RKO (cell line): ENCODE data around the gene CUX1.
A peak's percentile ranks its signal among the peaks of the same experiment; 100 is the strongest.
"Not testable (repeated sequence)": the region's sequence is repeated elsewhere in the genome, so short reads cannot be mapped to it uniquely, and the experiment has no call there.

Source experiments
- DNase-seq: peaks from one replicate; pipeline ENCODE4 v3.0.0-alpha.2; 2016; ENCODE audit warnings: low spot score

The CUX1 gene

GRCh38 chr7:102008535-102009262 lies 191.3 kb downstream of the CUX1 start:
- DNase-seq = no peak

- DNase-seq = no peak
These were observed 192.2 kb downstream of the CUX1 start for GRCh38 chr7:102009628-102010027.

DNA sequence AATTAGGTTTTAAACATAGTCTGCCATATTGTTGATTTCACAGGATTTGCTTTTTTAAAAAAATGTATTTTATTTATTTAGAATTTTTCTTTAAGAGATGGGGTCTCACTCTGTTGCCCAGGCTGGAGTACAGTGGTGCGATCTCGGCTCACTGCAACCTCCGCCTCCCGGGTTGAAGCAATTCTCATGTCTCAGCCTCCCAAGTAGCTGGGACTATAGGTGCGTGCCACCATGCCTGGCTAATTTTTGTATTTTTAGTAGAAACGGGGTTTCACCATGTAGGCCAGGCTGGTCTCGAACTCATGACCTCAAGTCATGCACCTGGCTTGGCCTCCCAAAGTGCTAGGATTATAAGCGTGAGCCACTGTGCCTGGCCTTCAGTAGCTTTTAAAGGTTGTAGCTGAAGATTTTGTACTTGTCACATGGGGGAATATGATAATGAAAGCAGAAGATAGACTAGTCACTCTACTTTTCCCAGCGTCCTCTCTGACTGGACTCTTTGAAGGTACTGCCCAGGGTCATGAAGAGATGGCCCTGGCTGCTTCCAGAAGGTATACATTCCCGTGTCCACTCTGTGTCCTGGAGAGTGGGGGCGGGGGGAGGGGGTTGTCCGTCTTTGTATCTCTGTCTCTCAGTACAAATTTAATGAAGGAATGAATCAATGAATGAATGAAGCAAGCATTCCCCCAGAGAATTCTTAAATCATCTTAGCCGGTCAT lies 194.8 kb downstream of the CUX1 start:
- DNase-seq = not testable (repeated sequence)

GRCh38 chr7:102012941-102013461 lies 195.6 kb downstream of the CUX1 start:
- DNase-seq = no peak

DNA sequence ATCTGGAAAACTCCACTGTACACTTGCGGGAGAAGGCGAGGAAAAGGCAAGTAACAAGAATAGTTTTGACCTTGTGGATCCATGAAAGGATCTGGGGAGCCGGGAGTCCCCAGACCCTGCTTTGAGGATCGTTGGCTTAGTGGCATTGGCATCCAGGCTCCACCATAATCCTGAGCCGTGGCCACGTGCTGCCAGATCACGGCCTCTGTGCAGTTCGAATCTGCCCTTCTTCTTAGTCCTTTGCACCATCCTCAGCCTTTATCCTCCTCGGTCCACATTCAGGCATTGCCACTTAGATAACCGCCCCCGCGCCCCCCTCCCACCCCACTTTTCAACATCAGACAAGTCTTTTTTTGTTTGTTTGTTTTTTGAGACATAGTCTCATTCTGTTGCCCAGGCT lies 201.4 kb downstream of the CUX1 start:
- DNase-seq = no peak

DNA sequence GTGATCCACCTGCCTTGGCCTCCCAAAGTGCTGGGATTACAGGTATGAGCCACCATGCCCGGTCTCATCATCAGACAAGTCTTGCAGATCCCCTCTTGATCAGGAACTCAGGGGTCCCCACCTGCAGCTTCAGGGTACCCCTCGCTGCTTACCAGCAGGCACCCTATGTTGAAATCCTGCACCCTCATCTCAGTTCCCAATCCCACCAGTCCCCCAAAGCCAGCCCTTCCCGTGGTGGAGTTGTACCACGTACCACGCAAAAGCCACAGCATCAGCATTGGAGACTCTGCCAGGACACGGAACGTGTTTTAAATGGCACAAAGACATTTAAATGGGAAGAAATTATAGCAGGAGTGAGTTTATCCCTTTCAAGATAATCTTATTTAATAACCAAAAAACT lies 202.0 kb downstream of the CUX1 start:
- DNase-seq = no peak

DNA sequence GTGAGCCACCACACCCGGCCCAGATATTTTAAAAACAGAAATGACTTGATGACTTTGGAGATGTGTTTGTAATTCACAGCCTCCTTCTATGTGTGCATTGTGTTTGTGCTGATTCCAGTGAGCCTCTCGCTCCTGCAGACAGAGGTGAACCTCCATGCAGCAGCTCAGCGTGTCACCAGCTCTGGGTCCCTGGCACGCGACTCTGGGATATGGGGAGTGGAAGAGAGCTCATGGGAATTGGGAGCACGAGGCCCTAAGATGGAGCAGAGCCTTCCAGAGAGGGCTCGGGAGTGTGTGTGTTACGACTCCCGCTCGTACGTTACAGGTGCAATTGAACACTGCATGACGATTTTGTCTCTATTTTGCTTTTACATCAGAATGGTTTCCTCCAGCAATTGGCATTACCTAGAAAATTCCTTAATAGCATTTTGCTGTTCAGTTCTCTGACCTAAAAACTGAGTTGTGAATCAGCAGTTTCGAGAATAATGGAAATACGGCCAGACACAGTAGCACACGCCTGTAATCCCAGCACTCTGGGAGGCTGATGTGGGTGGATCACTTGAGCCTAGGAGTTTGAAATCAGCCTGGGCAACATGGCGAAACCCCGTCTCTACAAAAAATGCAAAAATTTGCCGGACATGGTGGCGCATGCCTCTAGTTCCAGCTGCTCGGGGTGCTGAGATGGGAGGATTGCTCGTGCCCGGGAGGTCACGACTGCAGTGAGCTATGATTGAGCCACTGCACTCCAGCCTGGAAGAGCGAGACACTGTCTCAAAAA lies 204.6 kb downstream of the CUX1 start:
- DNase-seq = no peak

GRCh38 chr7:102024005-102024768 lies 206.8 kb downstream of the CUX1 start:
- no peak for DNase-seq

- DNase-seq = no peak
These were observed 207.5 kb downstream of the CUX1 start for GRCh38 chr7:102024769-102025391.

DNA sequence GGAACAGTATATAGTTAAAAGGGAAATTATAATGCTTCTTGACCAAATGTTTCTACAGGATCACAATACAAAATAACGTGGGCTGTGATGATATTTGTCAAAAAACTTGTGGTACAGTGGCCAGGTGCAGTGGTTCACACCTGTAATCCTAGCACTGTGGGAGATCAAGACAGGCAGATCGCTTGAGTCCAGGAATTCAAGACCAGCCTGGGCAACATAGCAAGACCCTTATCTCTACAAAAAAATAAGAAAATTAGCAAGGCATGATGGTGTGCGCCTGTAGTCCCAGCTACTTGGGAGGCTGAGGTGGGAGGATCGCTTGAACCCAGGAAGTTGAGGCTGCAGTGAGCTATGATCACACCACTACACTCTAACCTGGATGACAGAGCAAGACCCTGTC lies 208.4 kb downstream of the CUX1 start:
- DNase-seq = not testable (repeated sequence)

- DNase-seq = no peak
These were observed 210.9 kb downstream of the CUX1 start for GRCh38 chr7:102028206-102028826.

DNA sequence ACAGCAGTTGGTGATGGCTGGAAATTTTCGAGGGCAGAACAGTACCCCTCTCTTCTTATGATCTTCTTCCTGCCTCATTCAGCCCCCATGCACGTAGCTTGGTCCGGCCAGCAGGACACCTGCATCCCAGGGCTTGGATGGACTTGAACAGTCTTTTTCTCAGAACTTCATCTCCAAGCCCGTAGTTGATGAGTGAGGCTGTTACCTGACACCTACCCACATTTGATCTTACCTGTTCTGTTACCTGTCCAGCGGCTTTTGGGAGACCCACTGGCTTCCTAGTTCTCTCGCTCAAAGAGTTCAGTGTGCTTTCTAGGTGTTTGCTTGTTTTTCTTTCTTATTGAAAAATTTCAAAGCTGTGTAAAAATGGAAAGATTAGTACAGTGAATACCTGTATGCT lies 212.2 kb downstream of the CUX1 start:
- DNase-seq = no peak

- DNase-seq = no peak
These were observed 213.3 kb downstream of the CUX1 start for GRCh38 chr7:102030696-102031095.

GRCh38 chr7:102036958-102037357 lies 219.5 kb downstream of the CUX1 start:
- DNase-seq = no peak

GRCh38 chr7:102039706-102040105 lies 222.3 kb downstream of the CUX1 start:
- no peak for DNase-seq

- no peak for DNase-seq
These were observed 223.1 kb downstream of the CUX1 start for GRCh38 chr7:102040569-102040968.

DNA sequence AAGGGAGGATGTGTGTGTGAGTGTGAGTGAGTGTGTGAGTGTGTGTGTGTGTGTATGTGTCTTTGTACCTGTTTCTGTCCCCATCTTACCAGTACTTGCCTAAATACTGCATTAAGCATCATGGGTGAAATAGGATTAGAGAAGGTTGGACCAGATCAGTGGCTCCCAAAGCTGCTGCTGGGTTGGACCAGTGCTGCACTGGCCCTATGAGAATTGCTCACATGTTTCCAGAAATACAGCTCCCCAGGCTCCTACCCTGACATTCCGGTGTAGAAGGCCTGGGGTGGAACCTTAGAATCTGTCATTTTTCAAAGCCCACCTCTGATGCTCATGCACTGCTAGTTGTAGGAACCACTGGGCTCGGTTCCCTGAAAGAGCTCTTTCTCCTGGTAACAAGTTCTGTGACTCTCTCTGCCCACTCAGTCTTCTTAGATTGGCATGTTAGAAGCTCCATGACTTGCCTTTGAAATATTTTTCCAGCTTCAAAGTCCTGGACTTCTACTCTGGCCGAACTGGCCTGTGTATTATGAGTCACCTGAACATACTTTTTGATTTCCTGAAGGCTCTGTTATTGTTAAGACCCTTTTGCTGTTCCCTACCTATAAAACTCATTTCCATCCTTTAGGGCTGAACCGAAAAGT lies 224.7 kb downstream of the CUX1 start:
- DNase-seq = peak; percentile 54

- not testable (repeated sequence) for DNase-seq
These were observed 225.4 kb downstream of the CUX1 start for GRCh38 chr7:102042796-102043195.

DNA sequence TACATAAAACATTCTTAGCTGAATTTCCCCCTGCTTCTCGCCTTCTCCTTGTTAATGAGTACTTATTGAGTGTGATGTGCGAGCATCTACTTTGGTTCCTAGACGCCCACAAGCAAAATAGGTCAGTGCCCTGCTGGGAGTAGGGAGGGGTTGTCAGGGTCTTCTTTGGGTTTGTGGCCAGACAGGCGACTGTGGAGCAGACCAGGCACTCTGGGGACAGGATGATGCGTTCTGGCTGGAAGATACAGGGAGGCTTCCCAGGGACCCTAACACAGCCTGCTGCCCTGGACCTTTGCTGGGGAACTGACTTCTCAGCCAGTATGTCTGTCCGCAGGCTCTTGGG lies 227.2 kb downstream of the CUX1 start:
- DNase-seq = no peak

DNA sequence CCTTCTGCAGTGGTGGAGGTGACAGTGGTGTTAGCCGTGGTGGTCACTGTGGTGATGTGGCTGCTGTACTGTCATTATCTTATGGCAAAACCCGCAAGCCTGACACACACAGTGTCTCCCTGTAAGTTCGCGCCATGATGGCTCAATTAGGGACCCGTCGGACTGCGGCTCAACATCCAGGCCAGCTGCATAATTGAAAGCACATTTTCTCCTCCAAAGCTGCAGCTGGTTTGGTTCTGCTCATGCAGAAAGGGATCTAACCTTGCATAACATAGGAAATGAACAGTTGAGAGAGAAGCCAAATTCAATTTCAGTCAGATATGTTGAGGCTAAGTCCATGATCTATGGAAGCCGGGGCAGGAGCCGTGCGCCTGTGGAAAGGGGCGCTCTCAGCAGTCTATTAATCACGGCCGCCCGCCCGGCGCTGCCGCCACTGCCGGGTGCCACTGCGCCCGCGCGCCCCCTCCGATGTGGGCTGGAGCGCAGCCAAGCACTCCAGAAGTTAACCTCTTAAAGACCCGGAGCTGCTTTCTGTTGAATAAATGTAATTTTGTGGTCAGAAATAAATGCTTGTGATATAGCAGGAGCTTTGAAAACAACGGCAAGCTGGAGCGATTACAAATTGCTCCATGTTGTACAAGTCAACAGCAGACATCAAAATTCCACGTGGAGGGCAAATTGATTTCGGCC lies 227.7 kb downstream of the CUX1 start:
- DNase-seq = no peak
